ENCODE data around the gene TXNDC11.

TXNDC11 gene

GRCh38 chr16:11697319-11697718 lies 45.3 kb downstream of the TXNDC11 start:
- TF ChIP-seq CTCF (IDR thresholded peaks at IDR 0.05; ENCODE audit: borderline replicate concordance, insufficient read depth, low read depth, low read length) = no peak
- no peak overlapping the region for H3K4me3 ChIP-seq (ENCODE audit: low read depth, low read length)

- TF ChIP-seq CTCF (IDR thresholded peaks at IDR 0.05; ENCODE audit: borderline replicate concordance, insufficient read depth, low read depth, low read length) = no peak
- no peak overlapping the region for H3K4me3 ChIP-seq (ENCODE audit: low read depth, low read length)
Measured at GRCh38 chr16:11696266-11697012, 46.2 kb downstream of the TXNDC11 start.

- no peak overlapping the region for H3K4me3 ChIP-seq (ENCODE audit: low read depth, low read length)
- TF ChIP-seq CTCF (IDR thresholded peaks at IDR 0.05; ENCODE audit: borderline replicate concordance, insufficient read depth, low read depth, low read length) = no peak
Measured at GRCh38 chr16:11692651-11693050, 50.0 kb downstream of the TXNDC11 start.

GRCh38 chr16:11692171-11692570 lies 50.5 kb downstream of the TXNDC11 start:
- no peak overlapping the region for H3K4me3 ChIP-seq (ENCODE audit: low read depth, low read length)
- no peak for TF ChIP-seq CTCF (IDR thresholded peaks at IDR 0.05; ENCODE audit: borderline replicate concordance, insufficient read depth, low read depth, low read length)

- TF ChIP-seq CTCF (IDR thresholded peaks at IDR 0.05; ENCODE audit: borderline replicate concordance, insufficient read depth, low read depth, low read length) = no peak
- no peak overlapping the region for H3K4me3 ChIP-seq (ENCODE audit: low read depth, low read length)
Measured at GRCh38 chr16:11691771-11692170, 50.9 kb downstream of the TXNDC11 start.

GRCh38 chr16:11691235-11691634 lies 51.4 kb downstream of the TXNDC11 start:
- no peak overlapping the region for H3K4me3 ChIP-seq (ENCODE audit: low read depth, low read length)
- no peak for TF ChIP-seq CTCF (IDR thresholded peaks at IDR 0.05; ENCODE audit: borderline replicate concordance, insufficient read depth, low read depth, low read length)

Data from GM12875 (cell line).